NK-92 treated with Interleukin-12 subunit alpha and Interleukin-12 subunit beta, amount 100 ng/mL, for 24 hours (cell line): ENCODE measurements around the gene ZNF417.
"Not testable (repeated sequence)": the region's sequence is repeated elsewhere in the genome, so short reads cannot be mapped to it uniquely, and the experiment has no call there.

ENCODE experiments used
- DNase-seq: peaks from one replicate; lab custom pipeline; 2025; lab: John Stamatoyannopoulos, UW

The ZNF417 gene

DNA sequence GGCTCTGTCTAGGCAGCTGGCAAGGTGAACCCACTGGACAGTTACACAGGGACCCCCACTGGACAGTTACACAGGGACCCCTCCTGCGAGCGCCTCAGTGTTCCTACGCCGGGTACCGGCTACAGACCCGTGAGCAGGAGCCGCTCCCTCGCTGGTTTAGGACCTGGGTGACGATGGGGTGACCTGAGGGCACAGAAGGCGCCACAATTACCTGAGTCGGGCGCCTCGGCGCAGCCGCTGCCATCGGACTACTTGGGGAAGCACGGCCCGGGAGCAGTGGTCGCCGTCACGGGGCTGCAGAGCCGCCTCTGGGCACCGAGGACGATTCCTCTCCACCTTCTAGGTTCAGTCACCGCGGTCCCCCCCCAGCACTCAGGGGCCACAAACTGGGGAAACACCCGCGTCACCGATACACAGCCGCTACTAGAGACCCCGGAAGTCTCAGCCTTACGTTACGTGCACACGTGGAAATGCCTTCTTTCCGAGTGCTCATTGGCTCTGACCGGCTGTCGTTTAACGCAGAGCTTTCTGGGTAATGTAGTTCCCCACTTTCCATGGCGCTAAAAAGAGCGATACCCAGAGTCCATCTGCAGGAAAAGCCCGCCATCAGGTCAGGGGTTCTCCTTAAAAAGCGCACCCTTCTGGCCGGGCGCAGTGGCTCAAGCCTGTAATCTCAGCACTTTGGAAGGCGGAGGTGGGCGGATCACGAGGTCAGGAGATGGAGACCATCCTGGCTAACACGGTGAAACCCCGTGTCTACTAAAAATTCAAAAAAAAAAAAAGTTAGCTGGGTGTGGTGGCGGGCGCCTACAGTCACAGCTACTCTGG, at the start of gene ZNF417:
TSS of gene ZNF417 (minus strand) at position 425 of the 828 bp plus-strand sequence. CDS start at position 244, 181 bp downstream.
- not testable (repeated sequence) for DNase-seq

DNA sequence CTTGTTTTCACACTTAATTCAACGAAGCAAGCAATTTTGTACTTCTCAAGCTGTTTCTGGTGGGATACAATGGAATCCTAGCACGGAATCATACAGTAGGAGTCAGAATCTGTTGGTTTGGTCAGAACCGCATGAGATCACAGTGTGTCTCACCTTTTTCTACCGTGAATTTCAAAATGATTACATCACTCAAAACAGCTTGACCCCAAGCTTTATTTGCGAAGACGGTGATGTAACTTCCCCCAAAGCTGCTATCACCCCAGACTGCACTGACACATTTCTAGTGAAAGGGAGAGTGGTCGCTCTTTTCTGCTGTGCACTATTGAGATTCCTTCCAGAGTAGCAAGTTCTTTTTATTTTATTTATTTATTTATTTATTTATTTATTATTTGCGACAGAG, 48.4 kb upstream of the ZNF417 start:
- DNase-seq = no peak

DNA sequence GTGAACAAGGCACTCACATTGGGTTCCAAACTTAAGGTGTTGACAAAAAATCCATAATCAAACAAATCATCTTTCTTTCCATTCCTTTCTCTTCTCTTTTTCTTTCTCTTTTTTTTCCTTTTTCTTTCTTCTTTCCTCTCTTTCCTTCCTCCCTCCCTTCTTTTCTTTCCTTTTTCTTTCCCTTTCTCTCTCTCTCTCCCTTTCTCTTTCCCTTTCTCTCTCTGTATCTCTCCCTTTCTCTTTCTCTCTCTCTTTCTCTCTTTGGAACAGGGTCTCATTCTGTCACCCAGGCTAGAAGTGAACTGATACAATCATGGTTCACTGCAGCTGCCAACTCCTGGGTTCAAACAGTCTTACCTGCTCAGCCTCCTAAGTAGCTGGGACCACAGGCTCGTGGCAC, 45.4 kb upstream of the ZNF417 start:
- DNase-seq = no peak

DNA sequence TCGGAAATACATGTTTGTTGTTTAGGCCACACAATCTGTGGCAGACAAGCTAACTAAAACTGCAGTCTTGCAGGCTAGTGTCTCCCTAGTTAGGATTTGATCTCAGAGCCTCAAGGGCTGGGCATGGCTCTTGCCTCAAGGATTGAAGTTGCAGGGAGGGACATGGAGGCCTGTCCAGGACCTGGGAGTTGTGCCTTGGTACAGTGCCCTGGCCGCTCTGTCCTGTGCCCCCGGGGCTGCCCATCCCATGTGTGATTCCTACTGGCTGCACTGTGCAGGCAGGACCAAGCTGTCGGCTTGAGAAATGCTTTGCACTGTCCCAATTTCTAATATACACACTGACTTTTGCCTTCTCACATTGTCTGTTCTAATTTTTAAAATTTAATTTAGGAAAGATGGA, 38.6 kb upstream of the ZNF417 start:
- DNase-seq = no peak

DNA sequence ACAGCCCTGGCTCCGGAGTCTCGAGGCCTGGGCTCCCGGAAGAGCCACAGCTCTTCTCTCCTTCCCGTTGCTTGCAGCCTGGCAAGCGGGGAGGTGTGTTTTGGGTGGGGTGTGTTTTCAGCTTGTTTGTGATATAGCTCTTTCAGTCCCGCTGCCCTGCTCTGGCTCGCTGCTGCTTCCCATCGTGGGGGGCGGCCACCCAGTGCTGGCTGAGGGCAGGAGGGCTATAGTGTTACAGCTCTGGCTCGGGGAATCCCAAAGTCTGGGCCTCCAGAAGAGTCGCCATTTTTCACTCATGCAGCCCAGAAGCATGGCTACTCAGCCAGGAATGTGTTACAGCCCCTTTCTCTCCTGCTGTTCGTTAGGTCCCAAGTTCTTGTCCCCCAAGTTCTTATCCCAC, 33.3 kb upstream of the ZNF417 start:
- no peak for DNase-seq

DNA sequence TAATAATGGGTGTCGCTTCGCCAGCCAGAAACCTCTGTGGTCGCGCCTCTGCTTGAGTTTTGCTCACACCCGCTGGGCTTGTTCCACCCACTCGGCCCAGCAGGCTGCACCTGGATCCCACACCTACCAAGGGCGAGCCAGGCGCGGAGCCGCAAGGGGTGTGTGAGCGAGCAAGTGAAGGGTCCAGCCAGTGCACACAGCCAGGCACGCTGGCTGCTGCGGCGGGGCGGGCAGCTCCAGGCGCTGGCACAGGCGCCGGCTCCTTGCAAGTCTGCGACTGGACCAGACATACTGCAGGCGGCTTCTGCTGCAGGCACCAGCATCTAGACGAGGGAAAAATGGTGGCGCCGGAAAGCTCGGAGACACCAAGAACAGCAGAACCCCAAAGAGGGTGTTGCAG, 32.9 kb upstream of the ZNF417 start:
- no peak for DNase-seq

DNA sequence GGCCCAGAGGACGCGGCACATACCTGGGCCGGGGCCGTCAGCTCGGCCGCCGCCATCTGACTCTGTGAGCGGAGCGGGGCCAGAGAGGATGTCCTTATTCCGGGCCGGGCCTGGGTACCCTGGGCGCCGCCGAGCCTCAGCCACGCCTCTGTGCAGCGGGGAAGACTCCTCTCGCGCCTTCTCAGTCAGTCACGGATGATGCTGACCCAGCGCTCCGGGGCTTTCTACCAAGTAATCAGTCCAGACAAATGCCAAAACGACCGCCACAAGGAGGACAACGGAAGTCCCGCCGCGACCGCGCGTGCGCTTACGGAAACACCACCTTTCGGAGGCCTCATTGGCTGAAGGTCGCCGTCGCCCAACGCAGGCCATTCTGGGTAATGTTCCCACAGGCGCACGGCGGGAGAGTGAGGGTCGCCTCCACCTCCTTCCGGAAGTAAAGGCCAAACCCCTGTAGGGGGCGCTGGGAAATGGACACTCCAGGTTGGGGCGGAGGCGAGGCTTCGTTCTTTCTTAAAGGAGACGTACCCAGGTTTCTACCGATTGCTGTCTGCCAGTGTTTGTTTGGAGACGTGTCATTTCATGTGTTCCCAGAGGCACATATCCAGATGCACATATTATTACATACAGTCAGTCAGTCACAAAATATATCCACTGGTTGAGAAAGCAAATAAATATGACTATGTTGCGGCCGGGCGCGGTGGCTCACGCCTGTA, 31.2 kb upstream of the ZNF417 start, which contains the start of gene ZNF256:
TSS of gene ZNF256 (minus strand) at position 288 of the 716 bp plus-strand sequence. CDS start at position 56, 232 bp downstream.
- DNase-seq = no peak

DNA sequence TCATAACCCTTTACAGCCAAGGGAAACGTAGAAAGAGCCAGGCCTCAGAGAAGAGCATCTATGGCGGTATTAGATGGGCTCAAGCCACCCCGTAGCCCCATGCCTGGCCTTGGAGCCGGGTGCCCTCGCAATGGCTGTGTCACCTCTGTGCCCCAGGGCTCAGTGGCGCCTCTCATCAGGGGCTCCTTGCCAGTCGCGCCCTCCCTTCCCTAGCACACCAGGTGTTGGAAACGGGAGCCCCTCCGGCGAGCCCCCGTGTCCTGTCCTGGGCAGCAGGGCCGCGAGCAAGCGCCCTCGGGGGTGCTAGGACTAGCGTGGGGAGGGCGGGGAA, 30.7 kb upstream of the ZNF417 start:
- DNase-seq = no peak

DNA sequence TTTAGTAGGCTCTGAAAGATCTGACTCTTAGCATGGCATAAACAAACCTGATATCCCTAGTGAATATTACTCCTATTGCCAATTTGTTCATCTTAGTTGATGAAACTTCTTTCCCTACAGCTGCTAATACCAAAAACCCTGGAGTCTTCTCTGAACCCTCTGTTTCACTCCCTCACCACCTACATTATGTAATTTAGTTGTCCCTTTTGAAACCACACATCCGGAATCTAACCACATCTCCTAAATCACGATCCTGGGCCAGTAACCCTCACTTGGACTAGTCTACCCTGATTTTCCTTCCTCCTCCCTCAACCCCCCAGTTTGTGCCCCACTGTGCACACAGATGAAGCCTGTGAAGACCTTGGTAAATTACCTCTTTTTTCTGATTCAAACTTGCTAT, 29.9 kb upstream of the ZNF417 start:
- DNase-seq = no peak

DNA sequence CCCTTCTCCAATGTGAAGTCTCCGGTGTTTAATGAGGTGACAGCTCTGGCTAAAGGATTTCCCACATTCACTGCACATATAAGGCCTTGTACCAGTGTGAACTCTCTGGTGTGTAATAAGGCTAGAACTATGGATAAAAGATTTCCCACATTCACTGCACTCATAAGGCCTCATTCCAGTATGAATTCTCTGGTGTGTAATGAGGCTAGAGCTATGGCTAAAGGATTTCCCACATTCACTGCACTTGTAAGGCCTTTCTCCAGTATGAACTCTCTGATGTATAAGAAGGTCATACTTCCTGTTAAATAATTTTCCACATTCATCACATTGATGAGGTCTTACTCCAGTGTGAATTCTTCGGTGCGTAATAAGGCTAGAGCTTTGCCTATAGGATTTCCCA, 25.2 kb upstream of the ZNF417 start:
- DNase-seq = no peak

DNA sequence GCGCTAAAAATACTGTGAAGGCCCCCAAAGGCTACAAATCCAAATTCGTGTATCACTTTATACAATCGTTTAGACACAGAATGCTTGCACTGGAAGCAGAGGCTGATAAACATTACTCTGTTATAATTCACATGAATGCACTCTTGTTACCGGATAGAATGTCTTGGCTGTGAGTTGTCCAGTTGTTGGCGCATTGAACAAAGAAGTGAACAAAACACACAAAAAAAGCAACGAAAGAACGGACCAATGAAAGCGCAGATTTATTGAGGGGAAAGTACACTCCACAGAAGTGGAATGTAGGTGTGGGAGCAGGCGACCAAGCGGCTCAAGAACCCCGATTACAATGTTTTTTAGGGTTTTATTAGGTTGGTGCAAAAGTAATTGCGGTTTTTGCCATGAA, 19.3 kb upstream of the ZNF417 start:
- no peak for DNase-seq

DNA sequence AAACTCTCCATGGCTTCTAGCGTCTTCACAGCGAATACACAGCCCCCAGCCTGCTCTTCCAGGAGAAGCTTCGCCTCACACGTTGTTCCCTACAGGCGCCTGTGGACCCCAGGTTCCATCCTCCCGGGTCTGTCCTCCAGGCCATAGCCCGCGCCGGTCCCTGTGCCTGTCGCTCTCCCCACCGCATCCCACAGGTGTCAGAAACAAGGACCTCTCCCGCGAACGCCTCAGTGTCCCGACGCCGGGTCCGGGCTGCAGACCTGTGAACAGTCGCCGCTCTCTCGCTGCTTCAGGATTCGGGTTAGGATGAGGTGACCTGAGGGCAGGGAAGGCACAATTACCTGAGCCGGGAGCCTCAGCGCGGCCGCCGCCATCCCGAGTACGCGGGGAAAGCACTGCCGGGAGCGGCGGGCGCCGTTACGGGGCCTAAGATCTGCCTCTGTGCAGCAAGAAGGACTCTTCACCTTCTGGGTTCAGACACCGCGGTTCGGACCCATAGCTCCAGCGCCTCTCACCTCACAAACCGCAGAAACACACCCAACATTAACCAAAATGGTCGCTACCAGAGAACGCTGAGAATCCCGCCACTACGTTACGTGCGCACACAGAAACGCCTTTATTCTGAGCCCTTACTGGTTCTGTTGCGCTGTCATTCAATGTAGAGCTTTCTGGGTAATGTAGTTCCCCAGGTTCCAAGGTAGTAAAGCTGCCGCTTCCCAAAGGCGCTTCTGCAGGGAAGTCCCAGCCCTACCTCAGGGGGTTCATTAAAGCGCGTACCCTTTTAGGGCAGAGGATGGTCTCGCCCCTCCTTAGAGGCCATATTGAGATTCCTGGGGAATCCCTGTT, 18.7 kb upstream of the ZNF417 start, which contains the start of gene ZNF418:
TSS of gene ZNF418 (minus strand) at position 583 of the 846 bp plus-strand sequence. CDS start 1,580 bp downstream, outside the sequence.
- no peak for DNase-seq

DNA sequence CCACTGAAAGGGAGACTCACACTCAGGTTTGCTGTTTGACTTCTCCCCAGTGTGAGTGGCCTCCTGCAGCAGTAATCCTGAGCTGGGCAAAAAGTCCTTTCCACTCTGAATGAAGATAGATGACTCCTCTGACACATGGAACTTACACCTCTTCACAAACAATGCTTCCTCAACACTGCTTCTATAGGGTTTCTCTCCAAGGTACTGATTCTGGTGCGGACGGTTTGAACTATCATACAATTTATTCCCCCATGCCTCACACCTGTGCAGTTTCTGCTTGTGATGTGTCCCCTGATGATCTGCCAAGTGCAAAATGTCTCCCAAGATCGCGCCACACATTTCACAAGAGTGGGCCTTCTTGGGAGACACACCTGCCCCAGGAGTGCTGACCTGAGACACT, 11.2 kb upstream of the ZNF417 start:
- no peak for DNase-seq

DNA sequence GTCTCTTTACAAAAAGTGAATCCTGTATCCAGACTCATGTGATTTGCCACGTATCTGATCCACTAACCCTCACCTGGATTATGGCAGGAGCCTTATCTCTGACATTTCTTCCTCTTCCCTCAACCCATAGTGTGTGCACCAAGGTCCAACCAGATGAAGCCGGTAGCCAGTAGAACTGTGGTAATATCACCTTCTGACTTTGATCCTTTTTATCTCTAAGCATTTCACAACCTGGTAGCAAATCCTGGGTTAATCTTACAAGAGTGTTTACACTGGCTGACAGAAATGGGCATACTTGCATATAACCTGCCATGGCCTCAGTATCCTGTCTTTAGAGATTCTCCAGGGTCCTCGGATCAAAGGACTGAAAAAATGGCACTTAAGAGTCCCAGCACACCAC, 1.9 kb downstream of the ZNF417 start:
- DNase-seq = no peak

DNA sequence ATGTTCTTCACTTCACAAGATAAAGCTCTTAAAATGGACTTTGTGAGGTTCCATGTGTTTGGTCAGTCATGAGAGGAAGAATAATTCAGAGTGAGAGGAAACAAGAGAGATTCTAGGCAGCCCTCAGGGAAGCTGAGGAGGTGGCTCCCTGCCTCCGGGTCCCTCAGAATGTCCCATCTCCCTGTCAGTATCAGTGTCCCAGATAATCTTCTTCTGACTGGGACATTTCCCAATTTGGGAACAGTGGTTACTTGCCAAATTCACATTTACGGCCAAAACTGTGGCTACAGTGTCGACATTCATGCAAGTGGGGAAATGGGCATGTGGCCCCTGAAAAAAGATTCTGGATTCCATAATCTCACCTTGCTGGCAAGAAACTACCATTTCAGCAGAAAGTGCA, 9.0 kb downstream of the ZNF417 start:
- no peak for DNase-seq

DNA sequence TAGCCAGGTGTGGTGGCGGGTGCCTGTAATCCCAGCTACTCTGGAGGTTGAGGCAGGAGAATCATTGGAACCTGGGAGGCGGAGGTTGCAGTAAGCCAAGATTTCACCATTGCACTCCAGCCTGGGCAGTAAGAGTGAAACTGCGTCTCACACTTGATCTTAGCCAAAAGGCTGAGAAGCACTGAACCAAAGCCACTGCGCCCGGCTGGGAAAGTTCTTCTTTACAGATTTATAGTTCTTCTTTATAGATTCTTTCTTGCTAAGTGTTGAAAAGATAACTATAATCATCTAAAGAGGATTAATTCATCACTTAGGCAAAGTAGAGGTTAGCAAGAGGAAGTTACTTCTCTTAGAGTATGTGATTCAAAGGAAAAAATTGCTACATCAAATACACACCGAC, 11.1 kb downstream of the ZNF417 start:
- DNase-seq = no peak

DNA sequence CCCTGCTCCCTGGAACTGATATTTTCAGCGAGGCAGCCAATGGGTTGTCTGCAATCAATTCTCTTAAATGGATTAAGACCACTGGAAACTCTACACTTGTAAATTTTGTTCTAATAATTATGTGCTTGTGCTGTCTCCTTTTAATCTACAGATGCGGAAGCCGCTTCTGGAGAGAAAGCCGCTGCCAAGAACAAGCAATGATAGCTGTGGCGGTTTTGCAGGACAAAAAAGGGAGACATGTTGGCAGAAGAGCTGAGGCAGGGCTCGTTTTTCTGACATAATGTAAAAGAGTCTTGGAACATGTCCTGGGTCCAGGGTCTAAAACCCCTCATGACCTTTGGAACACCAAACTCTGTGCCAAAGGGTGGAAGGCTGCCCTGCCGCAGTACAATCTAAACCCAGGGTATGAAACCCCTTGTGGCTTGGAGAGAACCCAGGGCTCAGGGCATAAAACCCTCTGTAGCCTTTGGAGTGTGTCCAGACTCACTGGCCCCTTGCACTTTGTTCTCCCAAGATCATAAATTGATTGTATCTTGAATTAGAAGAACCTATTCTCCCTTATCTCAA, 12.7 kb downstream of the ZNF417 start:
- no peak for DNase-seq

DNA sequence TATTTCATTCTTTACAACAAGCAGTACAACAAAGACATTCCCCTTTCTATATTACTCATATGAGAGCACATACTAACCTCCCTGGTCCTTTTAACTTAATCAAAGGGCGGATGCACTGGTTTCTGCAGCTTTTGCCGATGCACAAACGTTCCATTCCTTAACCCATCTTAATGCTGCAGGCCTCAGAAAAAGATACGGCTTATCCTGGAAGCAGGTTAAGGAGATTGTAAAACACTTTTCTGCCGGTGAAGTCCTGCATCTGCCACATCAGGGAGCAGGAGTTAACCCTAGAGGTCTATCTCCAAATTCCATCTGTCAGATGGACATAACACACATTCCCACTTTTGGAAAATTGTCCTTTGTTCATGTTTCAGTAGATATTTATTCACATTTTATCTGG, 16.1 kb downstream of the ZNF417 start:
- DNase-seq = no peak

DNA sequence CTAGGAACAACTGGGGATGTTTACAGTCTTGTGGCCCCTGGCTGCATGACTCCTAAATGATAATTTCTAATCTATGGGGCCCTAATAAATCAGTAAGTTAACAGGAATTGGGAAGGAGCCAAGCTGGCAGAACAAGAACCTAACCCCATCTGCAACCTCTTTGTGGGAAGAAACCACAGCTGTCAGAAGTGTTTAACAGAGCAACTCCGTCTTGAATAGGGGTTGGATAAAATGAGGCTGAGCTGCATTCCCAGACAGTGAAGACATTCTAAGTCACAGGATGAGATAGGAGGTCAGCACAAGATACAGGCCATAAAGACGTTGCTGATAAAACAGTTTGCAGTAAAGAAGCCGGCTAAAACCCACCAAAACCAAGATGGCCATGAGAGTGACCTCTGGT, 25.7 kb downstream of the ZNF417 start:
- not testable (repeated sequence) for DNase-seq

DNA sequence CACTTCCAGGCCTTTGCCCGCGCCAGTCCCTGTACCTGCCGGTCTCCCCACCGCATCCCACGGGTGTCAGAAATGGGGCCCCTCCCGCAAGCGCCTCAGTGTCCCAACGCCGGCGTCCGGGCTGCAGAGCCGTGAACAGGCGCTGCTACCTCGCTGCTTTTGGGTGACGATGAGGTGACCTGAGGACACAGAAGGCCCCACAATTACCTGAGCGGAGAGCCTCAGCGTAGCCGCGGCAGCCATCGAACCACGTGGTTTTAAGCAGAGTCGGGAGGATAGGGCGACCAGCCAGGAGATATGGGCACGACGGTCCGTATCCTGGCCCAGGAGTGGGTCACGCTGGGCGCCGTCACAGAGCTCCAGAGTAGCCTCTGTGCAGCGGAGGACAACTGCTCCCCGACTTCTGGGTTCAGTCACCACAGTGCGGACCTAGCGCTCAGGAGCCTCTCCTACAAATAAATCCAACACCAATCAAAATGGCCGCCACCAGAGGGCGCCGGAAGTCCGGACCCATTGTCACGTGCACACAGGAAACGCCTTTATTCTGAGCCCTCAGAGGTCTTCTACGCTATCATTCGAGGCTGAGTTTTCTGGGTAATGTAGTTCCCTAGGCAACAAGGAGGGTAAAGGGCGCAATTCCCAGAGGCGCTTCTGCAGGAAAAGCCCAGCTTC, 27.7 kb downstream of the ZNF417 start, which contains the start of gene ZNF814:
TSS of gene ZNF814 (minus strand) at position 478 of the 672 bp plus-strand sequence. CDS start at position 243, 235 bp downstream.
- no peak for DNase-seq

DNA sequence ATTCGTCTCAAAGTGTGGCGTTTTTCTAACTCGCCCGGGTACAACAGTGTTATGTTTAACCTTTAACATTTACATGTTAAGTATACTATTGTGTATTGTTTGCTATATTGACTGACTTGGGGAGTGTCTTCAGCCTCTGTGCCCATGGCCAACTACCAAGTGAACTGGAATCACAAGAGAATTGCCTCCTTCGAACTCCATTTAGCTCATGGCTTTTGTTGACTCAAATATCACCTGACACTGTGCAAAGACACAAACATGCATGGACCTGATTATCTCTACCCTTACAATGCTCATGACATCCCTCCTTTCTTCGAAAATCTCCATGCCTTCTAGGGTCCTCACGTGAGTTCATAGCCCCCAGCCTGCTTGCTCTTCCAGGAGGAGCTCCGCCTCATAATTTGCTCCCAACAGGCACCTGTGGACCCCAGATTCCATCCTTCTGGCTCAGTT, 28.3 kb downstream of the ZNF417 start:
- DNase-seq = no peak
